Upper lobe of left lung (tissue), 4 donors: ENCODE results near the gene GZF1.

Experiments used
- CTCF ChIP-seq, 6 experiments: fragments of 450-650 bp in 4 of 6; fragments of 200-600 bp in 2 of 6; sonication (generic) in 2 of 6; IDR thresholded peaks; one replicate each; pipeline ENCODE4 v1.5.1; 2016 to 2019; ENCODE audit warnings: antibody characterized with exemption in 6 of 6
- EP300 ChIP-seq, 4 donors: sonication (generic); formaldehyde crosslinking; IDR thresholded peaks; one replicate each; pipeline ENCODE4 v1.5.1; 2017; ENCODE audit warnings: antibody characterized with exemption in 4 of 4, control low read depth in 2 of 4
- POLR2A ChIP-seq, 4 donors: fragments of 450-650 bp; IDR thresholded peaks; one replicate each; pipeline ENCODE4 v1.5.1; 2016 to 2017; ENCODE audit warnings: antibody characterized with exemption in 4 of 4, mild to moderate bottlenecking in 2 of 4
- POLR2AphosphoS5 ChIP-seq, 2 donors: sonication (generic); formaldehyde crosslinking; IDR thresholded peaks; one replicate each; pipeline ENCODE4 v1.5.1; 2017; ENCODE audit warnings: antibody characterized with exemption in 2 of 2

- TF ChIP-seq CTCF (IDR thresholded peaks at IDR 0.05), result no peak
- TF ChIP-seq POLR2AphosphoS5 (IDR thresholded peaks at IDR 0.05), result no peak
- no peak for TF ChIP-seq EP300 (IDR thresholded peaks at IDR 0.05)
- no peak for TF ChIP-seq POLR2A (IDR thresholded peaks at IDR 0.05)
These were observed 17.8 kb downstream of the GZF1 start for GRCh38 chr20:23379772-23380171.
